ENCODE data around the gene TMEM26.

DNA sequence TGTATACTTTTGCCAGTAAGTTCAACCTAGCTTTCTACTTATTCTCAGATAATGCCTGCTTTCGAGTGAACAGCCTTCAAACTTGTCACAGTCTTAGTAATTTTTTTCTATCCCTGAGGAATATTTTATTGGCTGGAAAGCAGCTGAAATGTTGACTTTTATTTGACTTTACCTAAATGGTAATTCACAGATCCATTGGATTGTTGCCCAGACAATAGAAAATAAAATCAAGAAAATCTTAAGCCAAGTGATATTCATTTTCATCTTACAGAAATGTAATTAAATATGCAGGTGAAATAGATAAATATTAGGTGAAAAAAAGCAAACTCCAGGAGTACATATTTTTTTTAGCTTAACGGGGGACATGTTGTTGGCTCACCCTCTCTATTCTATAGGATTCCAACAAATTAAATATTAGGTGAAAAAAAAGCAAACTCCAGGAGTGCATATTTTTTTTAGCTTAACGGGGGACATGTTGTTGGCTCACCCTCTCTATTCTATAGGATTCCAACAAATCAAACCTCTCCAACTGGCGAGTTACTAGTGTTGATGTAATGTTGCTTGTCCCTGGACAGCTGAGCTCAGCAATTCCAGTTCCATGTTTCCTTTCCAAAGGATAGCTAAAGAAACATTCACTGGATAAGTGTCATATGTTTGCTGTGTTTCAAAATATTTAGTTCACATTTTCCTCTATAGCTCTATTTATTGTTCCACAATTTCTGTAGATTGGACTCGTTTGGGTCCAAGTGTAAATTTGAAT is 4.2 kb downstream of the TMEM26 start:
- TF ChIP-seq, protein P1, sequence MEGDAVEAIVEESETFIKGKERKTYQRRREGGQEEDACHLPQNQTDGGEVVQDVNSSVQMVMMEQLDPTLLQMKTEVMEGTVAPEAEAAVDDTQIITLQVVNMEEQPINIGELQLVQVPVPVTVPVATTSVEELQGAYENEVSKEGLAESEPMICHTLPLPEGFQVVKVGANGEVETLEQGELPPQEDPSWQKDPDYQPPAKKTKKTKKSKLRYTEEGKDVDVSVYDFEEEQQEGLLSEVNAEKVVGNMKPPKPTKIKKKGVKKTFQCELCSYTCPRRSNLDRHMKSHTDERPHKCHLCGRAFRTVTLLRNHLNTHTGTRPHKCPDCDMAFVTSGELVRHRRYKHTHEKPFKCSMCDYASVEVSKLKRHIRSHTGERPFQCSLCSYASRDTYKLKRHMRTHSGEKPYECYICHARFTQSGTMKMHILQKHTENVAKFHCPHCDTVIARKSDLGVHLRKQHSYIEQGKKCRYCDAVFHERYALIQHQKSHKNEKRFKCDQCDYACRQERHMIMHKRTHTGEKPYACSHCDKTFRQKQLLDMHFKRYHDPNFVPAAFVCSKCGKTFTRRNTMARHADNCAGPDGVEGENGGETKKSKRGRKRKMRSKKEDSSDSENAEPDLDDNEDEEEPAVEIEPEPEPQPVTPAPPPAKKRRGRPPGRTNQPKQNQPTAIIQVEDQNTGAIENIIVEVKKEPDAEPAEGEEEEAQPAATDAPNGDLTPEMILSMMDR (tag by site-specific recombination; IDR thresholded peaks at IDR 0.05): no peak
- TF ChIP-seq PRDM2 (tag by site-specific recombination; IDR thresholded peaks at IDR 0.05; ENCODE audit: borderline replicate concordance): no peak
- no peak for TF ChIP-seq ZBTB20 (tag by site-specific recombination; IDR thresholded peaks at IDR 0.05)
- no peak for TF ChIP-seq PRDM10 (tag by site-specific recombination; IDR thresholded peaks at IDR 0.05)
- no peak for TF ChIP-seq ZBTB1 (tag by site-specific recombination; IDR thresholded peaks at IDR 0.05)
- TF ChIP-seq ZNF280C (tag by site-specific recombination; IDR thresholded peaks at IDR 0.05): no peak
